MM.1S (cell line): Measurements from ENCODE around the gene RRH.
"Not testable (repeated sequence)": the region's sequence is repeated elsewhere in the genome, so short reads cannot be mapped to it uniquely, and the experiment has no call there.

Experiments used
- DNase-seq: peaks from one replicate; pipeline ENCODE4 v3.0.0-alpha.2; 2015
- H2AFZ ChIP-seq: fragments of 300-600 bp; sonication (generic); 2 replicates; pipeline ENCODE4 v1.6.0; 2016; ENCODE audit warnings: antibody characterized with exemption, low read length
- H3F3A ChIP-seq: fragments of 300-600 bp; sonication (generic); 2 replicates; pipeline ENCODE4 v1.6.1; 2016; ENCODE audit warnings: mild to moderate bottlenecking, antibody characterized with exemption, low read length, moderate library complexity, mixed read lengths; ENCODE audit not compliant: insufficient read depth
- H3K27ac ChIP-seq: fragments of 300-600 bp; sonication (generic); 2 replicates; pipeline ENCODE4 v1.5.1; 2016; ENCODE audit warnings: mild to moderate bottlenecking, low read length
- H3K27me3 ChIP-seq: fragments of 300-600 bp; sonication (generic); replicated peaks from 2 replicates; pipeline ENCODE4 v1.6.0; 2016; ENCODE audit warnings: low read length; ENCODE audit not compliant: insufficient read depth
- H3K36me3 ChIP-seq: fragments of 300-600 bp; sonication (generic); replicated peaks from 2 replicates; pipeline ENCODE4 v1.6.1; 2016; ENCODE audit warnings: mild to moderate bottlenecking, low read length, mixed read lengths; ENCODE audit not compliant: insufficient read depth
- H3K4me1 ChIP-seq: fragments of 300-600 bp; sonication (generic); 2 replicates; pipeline ENCODE4 v1.6.1; 2016; ENCODE audit warnings: low read length, mixed read lengths
- H3K4me2 ChIP-seq: fragments of 300-600 bp; sonication (generic); 2 replicates; pipeline ENCODE4 v1.6.0; 2016; ENCODE audit warnings: low read depth, low read length
- H3K4me3 ChIP-seq: fragments of 300-600 bp; sonication (generic); 2 replicates; pipeline ENCODE4 v1.5.1; 2016; ENCODE audit warnings: low read length, mixed read lengths
- H3K79me2 ChIP-seq: fragments of 300-600 bp; sonication (generic); 2 replicates; pipeline ENCODE4 v1.6.1; 2016; ENCODE audit warnings: mixed run types, low read length, mixed read lengths
- H3K9ac ChIP-seq: fragments of 300-600 bp; sonication (generic); 2 replicates; pipeline ENCODE4 v1.6.1; 2016; ENCODE audit warnings: low read length, mixed read lengths
- H3K9me2 ChIP-seq: fragments of 300-600 bp; sonication (generic); replicated peaks from 2 replicates; pipeline ENCODE4 v1.6.1; 2016; ENCODE audit warnings: mild to moderate bottlenecking, low read length, mixed read lengths; ENCODE audit not compliant: insufficient read depth
- H3K9me3 ChIP-seq: fragments of 300-600 bp; sonication (generic); replicated peaks from 2 replicates; pipeline ENCODE4 v1.6.1; 2016; ENCODE audit warnings: mild to moderate bottlenecking, low read length, mixed read lengths; ENCODE audit not compliant: insufficient read depth
- H4K20me1 ChIP-seq: fragments of 300-600 bp; sonication (generic); 2 replicates; pipeline ENCODE4 v1.6.1; 2016; ENCODE audit warnings: mild to moderate bottlenecking, low read length, moderate library complexity, mixed read lengths; ENCODE audit not compliant: insufficient read depth
- EZH2 ChIP-seq: fragments of 300-600 bp; sonication (generic); optimal IDR thresholded peaks from 2 replicates; pipeline ENCODE3; 2017; ENCODE audit warnings: low read depth, mild to moderate bottlenecking, antibody characterized with exemption, low read length, mixed read lengths
- EZH2phosphoT487 ChIP-seq: fragments of 300-600 bp; sonication (generic); IDR thresholded peaks from 2 replicates; pipeline ENCODE4 v1.6.1; 2018; ENCODE audit warnings: antibody characterized with exemption, low read length
- TF ChIP-seq, protein P1 (sequence below): fragments of 300-600 bp; sonication (generic); IDR thresholded peaks from 2 replicates; pipeline ENCODE4 v1.5.1; 2016; ENCODE audit warnings: antibody characterized with exemption, low read length, mixed read lengths

Gene RRH, protein sequence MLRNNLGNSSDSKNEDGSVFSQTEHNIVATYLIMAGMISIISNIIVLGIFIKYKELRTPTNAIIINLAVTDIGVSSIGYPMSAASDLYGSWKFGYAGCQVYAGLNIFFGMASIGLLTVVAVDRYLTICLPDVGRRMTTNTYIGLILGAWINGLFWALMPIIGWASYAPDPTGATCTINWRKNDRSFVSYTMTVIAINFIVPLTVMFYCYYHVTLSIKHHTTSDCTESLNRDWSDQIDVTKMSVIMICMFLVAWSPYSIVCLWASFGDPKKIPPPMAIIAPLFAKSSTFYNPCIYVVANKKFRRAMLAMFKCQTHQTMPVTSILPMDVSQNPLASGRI

DNA sequence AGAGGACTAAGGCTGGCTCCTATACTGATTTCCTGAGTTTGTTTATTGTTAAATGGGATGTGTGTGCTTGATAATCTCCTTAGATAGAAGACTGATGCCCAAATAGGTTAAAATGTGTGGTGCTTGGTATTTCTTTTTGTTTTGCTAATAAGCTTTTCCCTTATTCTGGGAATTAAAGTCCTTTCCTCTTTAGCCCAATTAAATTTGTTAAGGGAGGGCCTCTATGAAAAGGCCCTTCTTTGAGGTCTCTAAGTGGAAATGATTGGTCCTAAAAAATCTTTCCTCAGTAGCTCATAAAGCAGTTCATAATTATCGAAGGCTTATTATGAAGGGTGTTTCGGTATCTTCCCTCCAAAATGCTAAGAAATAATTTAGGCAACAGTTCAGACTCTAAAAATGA is at the start of gene RRH:
Gene RRH, plus strand, starts transcription at position 301 of the 400 bp plus-strand sequence. Its CDS starts 56 bp downstream, at position 357.
- Histone ChIP-seq H3K4me3 (no peak within 1 kb of the TSS), H3K27me3 (no peaks in the 10 kb centered on the region), H4K20me1 (no peaks in the 10 kb centered on the region), H3F3A (no peaks in the 10 kb centered on the region), H3K36me3 (peaks cover 3% of the 10 kb centered on the region; the same call in 1 of the 2 replicates), H3K9me2 (no peaks in the 10 kb centered on the region), H3K4me2 (no peak within 1 kb of the TSS), H3K4me1 (no peaks in the 10 kb centered on the region), H3K79me2 (no peaks in the 10 kb centered on the region), H3K9me3 (no peaks in the 10 kb centered on the region), H3K9ac (no peak within 1 kb of the TSS), H2AFZ (no peak within 1 kb of the TSS), H3K27ac (no peak within 1 kb of the TSS)
- no peak for DNase-seq
- TF ChIP-seq EZH2 = no peak
- TF ChIP-seq, protein P1, sequence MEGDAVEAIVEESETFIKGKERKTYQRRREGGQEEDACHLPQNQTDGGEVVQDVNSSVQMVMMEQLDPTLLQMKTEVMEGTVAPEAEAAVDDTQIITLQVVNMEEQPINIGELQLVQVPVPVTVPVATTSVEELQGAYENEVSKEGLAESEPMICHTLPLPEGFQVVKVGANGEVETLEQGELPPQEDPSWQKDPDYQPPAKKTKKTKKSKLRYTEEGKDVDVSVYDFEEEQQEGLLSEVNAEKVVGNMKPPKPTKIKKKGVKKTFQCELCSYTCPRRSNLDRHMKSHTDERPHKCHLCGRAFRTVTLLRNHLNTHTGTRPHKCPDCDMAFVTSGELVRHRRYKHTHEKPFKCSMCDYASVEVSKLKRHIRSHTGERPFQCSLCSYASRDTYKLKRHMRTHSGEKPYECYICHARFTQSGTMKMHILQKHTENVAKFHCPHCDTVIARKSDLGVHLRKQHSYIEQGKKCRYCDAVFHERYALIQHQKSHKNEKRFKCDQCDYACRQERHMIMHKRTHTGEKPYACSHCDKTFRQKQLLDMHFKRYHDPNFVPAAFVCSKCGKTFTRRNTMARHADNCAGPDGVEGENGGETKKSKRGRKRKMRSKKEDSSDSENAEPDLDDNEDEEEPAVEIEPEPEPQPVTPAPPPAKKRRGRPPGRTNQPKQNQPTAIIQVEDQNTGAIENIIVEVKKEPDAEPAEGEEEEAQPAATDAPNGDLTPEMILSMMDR = no peak
- no peak for TF ChIP-seq EZH2phosphoT487

DNA sequence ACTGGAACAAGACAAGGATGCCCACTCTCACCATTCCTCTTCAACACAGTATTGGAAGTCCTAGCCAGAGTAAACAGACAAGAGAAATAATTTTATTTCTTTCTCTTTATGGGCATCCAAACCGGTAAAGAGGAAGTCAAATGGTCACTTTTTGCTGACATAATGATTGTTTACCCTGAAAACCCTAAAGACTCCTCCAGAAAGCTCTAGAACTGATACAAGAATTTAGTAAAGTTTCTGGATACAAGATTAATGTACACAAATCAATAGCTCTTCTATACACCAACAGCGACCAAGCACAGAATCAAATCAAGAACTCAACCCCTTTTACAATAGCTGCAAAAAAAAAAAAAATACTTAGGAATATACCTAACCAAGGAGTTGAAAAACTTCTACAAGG is 45.7 kb upstream of the RRH start:
- H3K79me2 ChIP-seq, H2AFZ ChIP-seq, H3K36me3 ChIP-seq, H3K4me3 ChIP-seq, H3K4me1 ChIP-seq, H3K9ac ChIP-seq, H3K4me2 ChIP-seq, H3K9me2 ChIP-seq, H3K27ac ChIP-seq, H3F3A ChIP-seq, DNase-seq, H3K27me3 ChIP-seq, H3K9me3 ChIP-seq, H4K20me1 ChIP-seq: not testable (repeated sequence)

DNA sequence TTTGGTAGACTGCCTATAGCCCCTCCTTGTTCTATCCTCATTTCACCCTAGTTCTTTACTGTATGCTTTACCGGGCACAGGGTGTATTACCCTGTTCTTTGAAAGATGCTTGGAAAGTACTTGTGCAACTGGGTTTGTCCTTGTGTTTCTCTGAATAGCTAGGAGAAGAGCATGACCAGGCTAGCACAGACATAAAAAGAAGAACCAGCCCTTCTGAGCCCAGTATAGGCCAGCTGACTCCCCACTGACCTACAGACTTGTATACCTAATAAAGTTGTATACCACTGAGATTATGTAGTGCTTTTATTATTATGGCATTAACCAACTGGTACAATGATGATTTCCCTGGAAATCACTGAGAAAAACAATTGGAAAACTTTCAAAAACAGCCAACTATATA is 40.9 kb upstream of the RRH start:
- no peak overlapping the region for H3K27ac ChIP-seq
- no peak for DNase-seq
- no peak overlapping the region for H3K4me2 ChIP-seq
- no peaks in the 10 kb centered on the region for H3K9me3 ChIP-seq
- H3K79me2 ChIP-seq = no peaks in the 10 kb centered on the region
- no peaks in the 10 kb centered on the region for H3K9me2 ChIP-seq
- H3K4me1 ChIP-seq = no peaks in the 10 kb centered on the region
- no peaks in the 10 kb centered on the region for H3F3A ChIP-seq
- no peaks in the 10 kb centered on the region for H3K36me3 ChIP-seq
- H3K4me3 ChIP-seq = no peak overlapping the region
- H4K20me1 ChIP-seq = no peaks in the 10 kb centered on the region
- H2AFZ ChIP-seq = no peak overlapping the region
- TF ChIP-seq EZH2phosphoT487 (no peak), EZH2 (no peak)
- TF ChIP-seq, protein P1 = no peak
- H3K27me3 ChIP-seq = no peaks in the 10 kb centered on the region
- H3K9ac ChIP-seq = no peak overlapping the region

DNA sequence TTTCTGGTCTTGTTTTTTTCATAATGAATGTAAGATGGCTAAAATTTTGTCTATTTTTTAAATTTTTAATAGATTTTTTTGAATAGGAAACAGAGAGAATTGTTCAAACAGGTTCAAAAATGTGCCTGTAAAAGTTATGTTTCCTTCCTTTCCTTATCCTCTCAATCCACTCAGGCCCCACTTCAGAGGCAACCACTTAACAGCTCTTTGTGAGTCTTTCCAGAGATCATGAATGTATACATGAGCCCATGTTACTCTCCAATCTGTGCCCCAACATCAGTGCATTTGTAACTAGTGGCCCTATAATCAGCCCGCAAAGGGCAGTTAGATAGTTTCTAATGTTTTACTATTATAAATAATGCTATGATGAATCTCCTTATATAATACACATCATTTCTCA is 40.0 kb upstream of the RRH start:
- Histone ChIP-seq H3K4me3 (no peak overlapping the region), H3K9me3 (no peaks in the 10 kb centered on the region), H3K79me2 (no peaks in the 10 kb centered on the region), H3K27me3 (no peaks in the 10 kb centered on the region), H3K36me3 (no peaks in the 10 kb centered on the region), H4K20me1 (no peaks in the 10 kb centered on the region), H3K9ac (no peak overlapping the region), H3K27ac (no peak overlapping the region), H3K9me2 (no peaks in the 10 kb centered on the region), H3F3A (no peaks in the 10 kb centered on the region), H3K4me2 (no peak overlapping the region), H2AFZ (no peak overlapping the region), H3K4me1 (no peaks in the 10 kb centered on the region)
- TF ChIP-seq EZH2 (no peak), EZH2phosphoT487 (no peak)
- TF ChIP-seq, protein P1 = no peak
- no peak for DNase-seq
